Neural progenitor cell (in vitro differentiated cells): Measurements from ENCODE around the gene ACAP2.

ENCODE experiments used
- CTCF ChIP-seq: fragments of 200-600 bp; sonication (generic); IDR thresholded peaks from 2 replicates; pipeline ENCODE4 v1.5.1; 2017; ENCODE audit warnings: antibody characterized with exemption, mild to moderate bottlenecking
- EZH2 ChIP-seq: fragments of 200-600 bp; sonication (generic); IDR thresholded peaks from 2 replicates; pipeline ENCODE4 v1.6.1; 2017; ENCODE audit warnings: antibody characterized with exemption, mild to moderate bottlenecking, moderate library complexity
- EZH2phosphoT487 ChIP-seq: fragments of 200-600 bp; sonication (generic); IDR thresholded peaks from 2 replicates; pipeline ENCODE4 v1.6.1; 2017; ENCODE audit warnings: antibody characterized with exemption

GRCh38 chr3:195451373-195452015 is 8.7 kb upstream of the ACAP2 start:
- TF ChIP-seq CTCF (no peak), EZH2 (no peak), EZH2phosphoT487 (no peak)
